ENCODE results near the gene CDCA3.
"Not testable (repeated sequence)": the region's sequence is repeated elsewhere in the genome, so short reads cannot be mapped to it uniquely, and the experiment has no call there.

CDCA3 gene

GRCh38 chr12:6851153-6851920, at the start of gene CDCA3:
CDCA3 (minus strand) TSS chr12:6851286; CDS start chr12:6850952, 334 bp downstream.
- peak; percentile 91 for DNase-seq

GRCh38 chr12:6899837-6900519, 48.9 kb upstream of the CDCA3 start:
- DNase-seq: peak; percentile 22

- no peak for DNase-seq
These were observed 48.3 kb upstream of the CDCA3 start for GRCh38 chr12:6899427-6899826.

- no peak for DNase-seq
These were observed 45.9 kb upstream of the CDCA3 start for GRCh38 chr12:6896846-6897435.

- DNase-seq: no peak
These were observed 43.2 kb upstream of the CDCA3 start for GRCh38 chr12:6894321-6894720.

- not testable (repeated sequence) for DNase-seq
These were observed 41.6 kb upstream of the CDCA3 start for GRCh38 chr12:6892683-6893082.

GRCh38 chr12:6891646-6892001, 40.5 kb upstream of the CDCA3 start:
- DNase-seq: no peak

GRCh38 chr12:6890789-6891645, 39.9 kb upstream of the CDCA3 start:
- DNase-seq: peak; percentile 98

- DNase-seq: not testable (repeated sequence)
These were observed 38.9 kb upstream of the CDCA3 start for GRCh38 chr12:6889775-6890573.

- DNase-seq: not testable (repeated sequence)
These were observed 37.7 kb upstream of the CDCA3 start for GRCh38 chr12:6888794-6889193.

GRCh38 chr12:6888360-6888759, 37.3 kb upstream of the CDCA3 start:
- DNase-seq: no peak

- DNase-seq: no peak
These were observed 36.4 kb upstream of the CDCA3 start for GRCh38 chr12:6887460-6887859.

GRCh38 chr12:6886206-6886999, 35.3 kb upstream of the CDCA3 start:
- DNase-seq: not testable (repeated sequence)

GRCh38 chr12:6884539-6884938, 33.5 kb upstream of the CDCA3 start:
- no peak for DNase-seq

- no peak for DNase-seq
These were observed 32.6 kb upstream of the CDCA3 start for GRCh38 chr12:6883683-6884082.

GRCh38 chr12:6883252-6883651, 32.2 kb upstream of the CDCA3 start:
- DNase-seq: no peak

GRCh38 chr12:6879824-6880223, 28.7 kb upstream of the CDCA3 start:
- DNase-seq: not testable (repeated sequence)

- not testable (repeated sequence) for DNase-seq
These were observed 22.9 kb upstream of the CDCA3 start for GRCh38 chr12:6874015-6874368.

GRCh38 chr12:6873094-6874014, 22.3 kb upstream of the CDCA3 start, which contains the start of gene SPSB2:
SPSB2 (minus strand) TSS chr12:6873303; CDS start chr12:6872901, 402 bp downstream.
- peak; percentile 98 for DNase-seq
